CD8-positive, alpha-beta memory T cell (primary cell): ENCODE results near the gene BOD1L2. TPM values are rescaled to one million over a fixed set of nuclear protein-coding genes. Genes with fewer than 3 reads are reported as not detected.

Experiments used
- CTCF ChIA-PET: fragments of 350-600 bp; sonication (Branson Sonifier 250); formaldehyde crosslinking; loops from one replicate; lab custom pipeline; 2021; ENCODE audit warnings: antibody characterized with exemption; lab: Charles Lee
- POLR2A ChIA-PET: fragments of 350-600 bp; sonication (Branson Sonifier 250); formaldehyde crosslinking; loops from one replicate; lab custom pipeline; 2021; ENCODE audit warnings: antibody characterized with exemption; lab: Charles Lee
- DNase-seq, 5 donors: peaks; one replicate each; pipeline versions ENCODE4 v3.0.0 to v3.0.0-alpha.2; 2020 to 2022; ENCODE audit warnings: mixed read lengths in 1 of 5
- H3K27ac ChIP-seq: one replicate; pipeline ENCODE4 v1.7.0; 2013; ENCODE audit warnings: low read depth, mild to moderate bottlenecking, low read length, moderate library complexity
- H3K27me3 ChIP-seq: 2 replicates; pipeline ENCODE4 v1.7.0; 2013; ENCODE audit warnings: low read length, mild to moderate bottlenecking; ENCODE audit not compliant: insufficient read depth, poor library complexity, severe bottlenecking
- H3K36me3 ChIP-seq: 2 replicates; pipeline ENCODE4 v1.7.0; 2013; ENCODE audit warnings: mild to moderate bottlenecking, low read length, moderate library complexity; ENCODE audit not compliant: insufficient read depth
- H3K4me1 ChIP-seq: 2 replicates; pipeline ENCODE4 v1.7.0; 2013; ENCODE audit warnings: mild to moderate bottlenecking, low read length, moderate library complexity; ENCODE audit not compliant: insufficient read depth
- H3K4me3 ChIP-seq: 2 replicates; pipeline ENCODE4 v1.7.0; 2013; ENCODE audit warnings: mild to moderate bottlenecking, low read length
- H3K9me3 ChIP-seq: 2 replicates; pipeline ENCODE4 v1.7.0; 2013; ENCODE audit warnings: mild to moderate bottlenecking, low read length
- H3K27ac Mint-ChIP-seq, 8 donors: one replicate each; pipeline ENCODE4 v1.8.0; 2020 to 2021; ENCODE audit warnings: mixed read lengths in 8 of 8, mild to moderate bottlenecking in 6 of 8, inconsistent platforms in 3 of 8, moderate library complexity in 3 of 8
- H3K27me3 Mint-ChIP-seq, 2 donors: one replicate each; pipeline ENCODE4 v1.8.0; 2020 to 2021; ENCODE audit warnings: mixed read lengths in 2 of 2, mild to moderate bottlenecking in 1 of 2, moderate library complexity in 1 of 2
- H3K36me3 Mint-ChIP-seq, 3 donors: one replicate each; pipeline ENCODE4 v1.8.0; 2020 to 2021; ENCODE audit warnings: mixed read lengths in 3 of 3, inconsistent platforms in 1 of 3, mild to moderate bottlenecking in 1 of 3
- H3K4me1 Mint-ChIP-seq, 3 donors: one replicate each; pipeline ENCODE4 v1.8.0; 2020 to 2021; ENCODE audit warnings: mixed read lengths in 3 of 3, inconsistent platforms in 1 of 3, mild to moderate bottlenecking in 1 of 3
- H3K4me3 Mint-ChIP-seq, 7 donors: one replicate each; pipeline ENCODE4 v1.8.0; 2020 to 2021; ENCODE audit warnings: mixed read lengths in 7 of 7, mild to moderate bottlenecking in 6 of 7, moderate library complexity in 4 of 7, inconsistent platforms in 2 of 7
- H3K9me3 Mint-ChIP-seq, 5 donors: one replicate each; pipeline ENCODE4 v1.8.0; 2020 to 2022; ENCODE audit warnings: mixed read lengths in 5 of 5, mild to moderate bottlenecking in 3 of 5, moderate library complexity in 2 of 5, inconsistent platforms in 1 of 5
- polyA plus RNA-seq: library from polyadenylated mRNA; unstranded; fragments of 300-500 nt; fragmentation: Illumina TruSeq; gene quantifications from one replicate; pipeline ENCODE4 v1.2.3, GENCODE V29; 2021
- total RNA-seq, 2 experiments: library from RNA; stranded (reverse); gene quantifications; one replicate each; pipeline ENCODE4 v1.2.3, GENCODE V29; 2021

BOD1L2 gene
- total RNA-seq (not detected), polyA plus RNA-seq (not detected)

GRCh38 chr18:57146956-57147636 is at the start of gene BOD1L2:
BOD1L2 (plus strand) TSS chr18:57147087; CDS start chr18:57147313, 226 bp downstream.
- Mint-ChIP-seq H3K36me3 (peaks cover 0 to 4% (median 2%) of the 10 kb centered on the region in 3 donors), H3K4me3 (no peak within 1 kb of the TSS), H3K27ac (no peak within 1 kb of the TSS), H3K9me3 (no peaks in the 10 kb centered on the region), H3K4me1 (peaks cover 0 to 2% (median 0%) of the 10 kb centered on the region in 3 donors), H3K27me3 (peaks cover 15 to 22% of the 10 kb centered on the region in 2 donors)
- H3K4me1 ChIP-seq = no peaks in the 10 kb centered on the region
- no peak within 1 kb of the TSS for H3K27ac ChIP-seq
- H3K9me3 ChIP-seq = no peaks in the 10 kb centered on the region
- H3K27me3 ChIP-seq = no peaks in the 10 kb centered on the region
- DNase-seq = no peak
- CTCF ChIA-PET = no interaction called here
- no peak within 1 kb of the TSS for H3K4me3 ChIP-seq
- POLR2A ChIA-PET = no interaction called here
- no peaks in the 10 kb centered on the region for H3K36me3 ChIP-seq

- no peak overlapping the region for H3K4me3 ChIP-seq
- Mint-ChIP-seq H3K27ac (no peak overlapping the region), H3K36me3 (peaks cover 0 to 1% (median 0%) of the 10 kb centered on the region in 3 donors), H3K27me3 (peaks cover 3 to 7% of the 10 kb centered on the region in 2 donors), H3K4me3 (no peak overlapping the region), H3K4me1 (peaks cover 0 to 2% (median 0%) of the 10 kb centered on the region in 3 donors), H3K9me3 (peaks cover 0 to 7% (median 0%) of the 10 kb centered on the region in 5 donors)
- DNase-seq = no peak
- no peak overlapping the region for H3K27ac ChIP-seq
- CTCF ChIA-PET = no interaction called here
- no peaks in the 10 kb centered on the region for H3K27me3 ChIP-seq
- H3K4me1 ChIP-seq = no peaks in the 10 kb centered on the region
- POLR2A ChIA-PET = no interaction called here
- H3K9me3 ChIP-seq = no peaks in the 10 kb centered on the region
- H3K36me3 ChIP-seq = no peaks in the 10 kb centered on the region
These were observed 39.6 kb upstream of the BOD1L2 start for GRCh38 chr18:57107140-57107832.

- ChIA-PET POLR2A (no interaction called here), CTCF (no interaction called here)
- no peak for DNase-seq
- H3K27ac Mint-ChIP-seq = no peak overlapping the region
- Histone ChIP-seq H3K27me3 (no peaks in the 10 kb centered on the region), H3K4me3 (no peak overlapping the region), H3K9me3 (no peaks in the 10 kb centered on the region), H3K36me3 (no peaks in the 10 kb centered on the region), H3K27ac (no peak overlapping the region), H3K4me1 (no peaks in the 10 kb centered on the region)
- no peaks in the 10 kb centered on the region for H3K36me3 Mint-ChIP-seq
- H3K4me3 Mint-ChIP-seq = no peak overlapping the region
- H3K27me3 Mint-ChIP-seq = peaks cover 4 to 7% of the 10 kb centered on the region in 2 donors
- H3K4me1 Mint-ChIP-seq = peaks cover 0 to 2% (median 0%) of the 10 kb centered on the region in 3 donors
- no peaks in the 10 kb centered on the region for H3K9me3 Mint-ChIP-seq
These were observed 36.6 kb upstream of the BOD1L2 start for GRCh38 chr18:57110290-57110689.

GRCh38 chr18:57113799-57114420 is 33.0 kb upstream of the BOD1L2 start:
- CTCF ChIA-PET = no interaction called here
- Histone ChIP-seq H3K9me3 (no peaks in the 10 kb centered on the region), H3K4me3 (no peak overlapping the region), H3K36me3 (no peaks in the 10 kb centered on the region), H3K4me1 (no peaks in the 10 kb centered on the region), H3K27ac (no peak overlapping the region), H3K27me3 (no peaks in the 10 kb centered on the region)
- Mint-ChIP-seq H3K9me3 (no peaks in the 10 kb centered on the region), H3K4me1 (no peaks in the 10 kb centered on the region), H3K4me3 (no peak overlapping the region), H3K36me3 (no peaks in the 10 kb centered on the region), H3K27ac (no peak overlapping the region), H3K27me3 (peaks cover 8 to 12% of the 10 kb centered on the region in 2 donors)
- POLR2A ChIA-PET = no interaction called here
- DNase-seq = no peak

GRCh38 chr18:57116598-57117132 is 30.2 kb upstream of the BOD1L2 start:
- H3K4me3 ChIP-seq = no peak overlapping the region

GRCh38 chr18:57121542-57122112 is 25.3 kb upstream of the BOD1L2 start:
- Mint-ChIP-seq H3K9me3 (no peaks in the 10 kb centered on the region), H3K27ac (no peak overlapping the region), H3K27me3 (peaks cover 22 to 39% of the 10 kb centered on the region in 2 donors), H3K4me1 (no peaks in the 10 kb centered on the region), H3K4me3 (no peak overlapping the region), H3K36me3 (no peaks in the 10 kb centered on the region)
- ChIA-PET POLR2A (no interaction called here), CTCF (interaction anchor here (1.6 kb wide), 1 partner anchor 13 kb away, joined by 3 read pairs; no protein-coding TSS in a partner anchor)
- Histone ChIP-seq H3K27me3 (no peaks in the 10 kb centered on the region), H3K27ac (no peak overlapping the region), H3K9me3 (no peaks in the 10 kb centered on the region), H3K36me3 (no peaks in the 10 kb centered on the region), H3K4me3 (no peak overlapping the region), H3K4me1 (no peaks in the 10 kb centered on the region)
- no peak for DNase-seq

More at GRCh38 chr18:57116598-57117132, 30.2 kb upstream of the BOD1L2 start:
- no peaks in the 10 kb centered on the region for H3K9me3 Mint-ChIP-seq
- no peaks in the 10 kb centered on the region for H3K9me3 ChIP-seq
- H3K27me3 Mint-ChIP-seq = peaks cover 14 to 25% of the 10 kb centered on the region in 2 donors
- no peak overlapping the region for H3K27ac ChIP-seq
- H3K36me3 ChIP-seq = no peaks in the 10 kb centered on the region
- H3K4me3 Mint-ChIP-seq = no peak overlapping the region
- ChIA-PET CTCF (no interaction called here), POLR2A (no interaction called here)
- H3K36me3 Mint-ChIP-seq = no peaks in the 10 kb centered on the region
- H3K27me3 ChIP-seq = no peaks in the 10 kb centered on the region
- DNase-seq = no peak
- H3K27ac Mint-ChIP-seq = no peak overlapping the region
- H3K4me1 ChIP-seq = no peaks in the 10 kb centered on the region
- H3K4me1 Mint-ChIP-seq = no peaks in the 10 kb centered on the region

- Mint-ChIP-seq H3K9me3 (no peaks in the 10 kb centered on the region), H3K4me1 (no peaks in the 10 kb centered on the region), H3K27ac (no peak overlapping the region), H3K27me3 (peaks cover 22 to 30% of the 10 kb centered on the region in 2 donors), H3K4me3 (no peak overlapping the region), H3K36me3 (no peaks in the 10 kb centered on the region)
- ChIA-PET POLR2A (no interaction called here), CTCF (interaction anchor here (1.6 kb wide), 1 partner anchor 12 kb away, joined by 3 read pairs; no protein-coding TSS in a partner anchor)
- Histone ChIP-seq H3K4me1 (no peaks in the 10 kb centered on the region), H3K27ac (no peak overlapping the region), H3K27me3 (no peaks in the 10 kb centered on the region), H3K36me3 (no peaks in the 10 kb centered on the region), H3K4me3 (no peak overlapping the region), H3K9me3 (no peaks in the 10 kb centered on the region)
- DNase-seq = no peak
These were observed 23.9 kb upstream of the BOD1L2 start for GRCh38 chr18:57122936-57123510.
